Esophagus (tissue), 2 donors: Measurements from ENCODE around the gene ATP2A2. TPM values are rescaled to one million over a fixed set of nuclear protein-coding genes. Genes with fewer than 3 reads are reported as not detected.

Experiments
- H3K27ac ChIP-seq, 2 donors: one replicate each; pipeline ENCODE4 v1.5.1; 2013; ENCODE audit warnings: low read depth in 2 of 2, mild to moderate bottlenecking in 2 of 2, inconsistent platforms in 1 of 2, low read length in 1 of 2, moderate library complexity in 1 of 2
- H3K27me3 ChIP-seq, 2 donors: one replicate each; pipeline ENCODE4 v1.6.1; 2013; ENCODE audit warnings: low read length in 2 of 2, control low read depth in 1 of 2, mild to moderate bottlenecking in 1 of 2; ENCODE audit not compliant: insufficient read depth in 2 of 2, control insufficient read depth in 1 of 2
- H3K36me3 ChIP-seq, 2 donors: one replicate each; pipeline ENCODE4 v1.6.1; 2013; ENCODE audit warnings: low read length in 1 of 2; ENCODE audit not compliant: control insufficient read depth in 2 of 2, insufficient read depth in 2 of 2
- H3K4me1 ChIP-seq, 2 donors: one replicate each; pipeline ENCODE4 v1.6.1; 2013; ENCODE audit warnings: low read length in 1 of 2; ENCODE audit not compliant: control insufficient read depth in 2 of 2, insufficient read depth in 2 of 2
- H3K4me3 ChIP-seq, 2 donors: one replicate each; pipeline ENCODE4 v1.5.1; 2013; ENCODE audit warnings: low read length in 2 of 2, mild to moderate bottlenecking in 2 of 2, low read depth in 1 of 2, moderate library complexity in 1 of 2
- H3K9me3 ChIP-seq, 2 donors: one replicate each; pipeline ENCODE4 v1.6.1; 2013; ENCODE audit warnings: mild to moderate bottlenecking in 2 of 2, low read depth in 1 of 2, low read length in 1 of 2, moderate library complexity in 1 of 2; ENCODE audit not compliant: control insufficient read depth in 2 of 2, insufficient read depth in 1 of 2
- WGBS, 2 donors: extraction: QIAGEN DNeasy Blood & Tissue Kit; methylation state at CpG; one replicate each; pipeline ENCODE4 v1.1.7; 2013; 5-methylcytosine and 5-hydroxymethylcytosine counted together
- polyA plus RNA-seq, 2 donors: library from polyadenylated mRNA; stranded (reverse); fragments of 200-250 nt; gene quantifications; one replicate each; pipeline ENCODE4 v1.2.3, GENCODE V29; 2013
- donor health status: healthy with polysubstance abuse.
- donor health status: Bipolar disorder and iron deficiency.

ATP2A2 gene
- polyA plus RNA-seq, 2 donors = 40.7 to 102 TPM

GRCh38 chr12:110246636-110247339 lies 34.3 kb upstream of the ATP2A2 start:
- H3K4me1 ChIP-seq = peaks cover 4 to 23% of the 10 kb centered on the region in 2 donors
- no peaks in the 10 kb centered on the region for H3K27me3 ChIP-seq
- H3K9me3 ChIP-seq = no peaks in the 10 kb centered on the region
- no peak overlapping the region for H3K4me3 ChIP-seq
- peak overlapping the region; percentile 96 to 99 for H3K27ac ChIP-seq
- 44 to 48% methylated on average over 4 of the region's 4 CpGs for WGBS, 2 donors
- H3K36me3 ChIP-seq = no peaks in the 10 kb centered on the region

GRCh38 chr12:110247340-110248095 lies 33.5 kb upstream of the ATP2A2 start:
- Histone ChIP-seq H3K4me3 (peak overlapping the region in 1 of 2 donors; percentile 11), H3K36me3 (no peaks in the 10 kb centered on the region), H3K9me3 (no peaks in the 10 kb centered on the region), H3K4me1 (peaks cover 4 to 23% of the 10 kb centered on the region in 2 donors), H3K27ac (peak overlapping the region; percentile 96 to 99), H3K27me3 (no peaks in the 10 kb centered on the region)
- 38 to 41% methylated on average over 14 of the region's 14 CpGs for WGBS, 2 donors

GRCh38 chr12:110248096-110248447 lies 33.0 kb upstream of the ATP2A2 start:
- Histone ChIP-seq H3K36me3 (no peaks in the 10 kb centered on the region), H3K27ac (peak overlapping the region; percentile 96 to 99), H3K4me3 (no peak overlapping the region), H3K4me1 (peaks cover 4 to 23% of the 10 kb centered on the region in 2 donors), H3K9me3 (no peaks in the 10 kb centered on the region), H3K27me3 (no peaks in the 10 kb centered on the region)
- WGBS, 2 donors = 48 to 53% methylated on average over 4 of the region's 4 CpGs

GRCh38 chr12:110249105-110249504 lies 31.9 kb upstream of the ATP2A2 start:
- peaks cover 4 to 23% of the 10 kb centered on the region in 2 donors for H3K4me1 ChIP-seq

GRCh38 chr12:110249716-110250225 lies 31.3 kb upstream of the ATP2A2 start:
- Histone ChIP-seq H3K27ac (peak overlapping the region; percentile 62 to 96), H3K27me3 (no peaks in the 10 kb centered on the region), H3K9me3 (no peaks in the 10 kb centered on the region), H3K4me1 (peaks cover 4 to 23% of the 10 kb centered on the region in 2 donors), H3K4me3 (no peak overlapping the region), H3K36me3 (no peaks in the 10 kb centered on the region)
- WGBS, 2 donors = 75 to 81% methylated on average over 7 of the region's 7 CpGs

More at GRCh38 chr12:110249105-110249504, 31.9 kb upstream of the ATP2A2 start:
- Histone ChIP-seq H3K36me3 (no peaks in the 10 kb centered on the region), H3K27me3 (no peaks in the 10 kb centered on the region), H3K9me3 (no peaks in the 10 kb centered on the region), H3K27ac (peak overlapping the region; percentile 72 to 96), H3K4me3 (no peak overlapping the region)
- WGBS, 2 donors = 25 to 30% methylated on average over 4 of the region's 4 CpGs

GRCh38 chr12:110251381-110251780 lies 29.7 kb upstream of the ATP2A2 start:
- H3K36me3 ChIP-seq = no peaks in the 10 kb centered on the region
- H3K27me3 ChIP-seq = no peaks in the 10 kb centered on the region
- no peak overlapping the region for H3K4me3 ChIP-seq
- H3K27ac ChIP-seq = no peak overlapping the region
- WGBS, 2 donors = 87% methylated on average over 7 of the region's 7 CpGs
- no peaks in the 10 kb centered on the region for H3K9me3 ChIP-seq
- H3K4me1 ChIP-seq = peaks cover 2 to 23% of the 10 kb centered on the region in 2 donors

GRCh38 chr12:110252716-110253115 lies 28.3 kb upstream of the ATP2A2 start:
- Histone ChIP-seq H3K4me1 (peaks cover 0 to 13% of the 10 kb centered on the region in 2 donors), H3K4me3 (no peak overlapping the region), H3K36me3 (no peaks in the 10 kb centered on the region), H3K9me3 (no peaks in the 10 kb centered on the region), H3K27me3 (no peaks in the 10 kb centered on the region), H3K27ac (no peak overlapping the region)
- 80 to 88% methylated on average over 9 of the region's 9 CpGs for WGBS, 2 donors

- no peaks in the 10 kb centered on the region for H3K27me3 ChIP-seq
- peaks cover 0 to 13% of the 10 kb centered on the region in 2 donors for H3K4me1 ChIP-seq
- H3K36me3 ChIP-seq = no peaks in the 10 kb centered on the region
- no peaks in the 10 kb centered on the region for H3K9me3 ChIP-seq
- H3K27ac ChIP-seq = no peak overlapping the region
- 50 to 64% methylated on average over 9 of the region's 9 CpGs for WGBS, 2 donors
- H3K4me3 ChIP-seq = no peak overlapping the region
Observed at GRCh38 chr12:110253176-110253575, 27.9 kb upstream of the ATP2A2 start.

GRCh38 chr12:110254971-110255540 lies 26.0 kb upstream of the ATP2A2 start:
- no peaks in the 10 kb centered on the region for H3K9me3 ChIP-seq
- 75 to 90% methylated on average over 6 of the region's 6 CpGs for WGBS, 2 donors
- no peak overlapping the region for H3K27ac ChIP-seq
- H3K4me3 ChIP-seq = no peak overlapping the region
- H3K27me3 ChIP-seq = no peaks in the 10 kb centered on the region
- H3K4me1 ChIP-seq = peaks cover 2 to 4% of the 10 kb centered on the region in 2 donors
- no peaks in the 10 kb centered on the region for H3K36me3 ChIP-seq
